Measurements from ENCODE around the gene COL15A1.

COL15A1 gene

GRCh38 chr9:99118782-99119466, 175.2 kb downstream of the COL15A1 start:
- DNase-seq: no peak

DNA sequence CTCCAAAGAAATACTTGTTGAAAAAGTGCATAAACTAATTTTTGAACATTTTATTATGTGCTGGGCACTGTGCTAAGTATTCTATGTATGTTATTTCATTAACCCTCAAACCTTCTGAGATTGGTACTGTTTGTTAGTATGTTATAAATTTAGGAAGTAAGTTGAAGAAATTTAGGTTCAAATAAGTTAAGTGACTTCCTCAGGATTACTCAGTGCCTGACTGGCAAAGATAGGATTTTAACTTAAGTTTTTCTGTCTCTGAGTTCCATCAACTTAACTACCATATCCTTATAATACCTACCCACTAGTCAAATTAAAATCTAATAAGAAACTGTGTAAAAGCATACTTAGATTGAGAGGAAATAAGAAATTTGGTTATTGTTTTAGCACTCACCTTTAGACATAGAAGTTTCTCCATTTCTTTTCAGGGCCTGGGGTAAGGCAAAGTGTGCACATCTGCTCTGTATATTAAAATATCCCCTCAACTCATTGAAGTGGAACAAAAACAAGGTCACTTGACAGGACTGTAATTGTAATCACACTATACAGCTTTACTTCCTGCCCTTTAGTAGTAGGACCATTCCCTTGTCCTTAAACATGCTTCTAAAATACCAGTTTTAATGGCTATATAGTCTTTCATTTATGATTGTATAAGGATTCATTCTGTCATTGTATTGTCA, 176.4 kb downstream of the COL15A1 start:
- DNase-seq: no peak
